ENCODE results near the gene XKR3.
"Not testable (repeated sequence)": the region's sequence is repeated elsewhere in the genome, so short reads cannot be mapped to it uniquely, and the experiment has no call there.

Gene XKR3

GRCh38 chr22:16806401-16806800, 18.8 kb downstream of the XKR3 start:
- TF ChIP-seq CTCF (conservative IDR thresholded peaks at IDR 0.05; ENCODE audit: low read depth): no peak
- ChIA-PET POLR2A (ENCODE audit: low non-redundant PET) (no interaction called here), CTCF (interaction anchor here (0.6 to 0.7 kb wide), 2 partner anchors 35 to 365 kb away, joined by 6 to 9 read pairs; no protein-coding TSS in a partner anchor)
- H3K27ac ChIP-seq: no peak overlapping the region
- no peak for DNase-seq (ENCODE audit: low spot score)

GRCh38 chr22:16804882-16805281, 20.3 kb downstream of the XKR3 start:
- POLR2A ChIA-PET (ENCODE audit: low non-redundant PET): no interaction called here
- CTCF ChIA-PET: no interaction called here
- no peak for DNase-seq (ENCODE audit: low spot score)
- H3K27ac ChIP-seq: no peak overlapping the region
- no peak for TF ChIP-seq CTCF (conservative IDR thresholded peaks at IDR 0.05; ENCODE audit: low read depth)

- ChIA-PET POLR2A (ENCODE audit: low non-redundant PET) (no interaction called here), CTCF (no interaction called here)
- H3K27ac ChIP-seq: no peak overlapping the region
- TF ChIP-seq CTCF (conservative IDR thresholded peaks at IDR 0.05; ENCODE audit: low read depth): no peak
- DNase-seq (ENCODE audit: low spot score): no peak
Measured at GRCh38 chr22:16803255-16803917, 21.8 kb downstream of the XKR3 start.

GRCh38 chr22:16801571-16801970, 23.6 kb downstream of the XKR3 start:
- H3K27ac ChIP-seq: no peak overlapping the region
- DNase-seq (ENCODE audit: low spot score): no peak
- POLR2A ChIA-PET (ENCODE audit: low non-redundant PET): no interaction called here
- CTCF ChIA-PET: no interaction called here
- TF ChIP-seq CTCF (conservative IDR thresholded peaks at IDR 0.05; ENCODE audit: low read depth): no peak

- DNase-seq (ENCODE audit: low spot score): no peak
- ChIA-PET POLR2A (ENCODE audit: low non-redundant PET) (no interaction called here), CTCF (no interaction called here)
- no peak for TF ChIP-seq CTCF (conservative IDR thresholded peaks at IDR 0.05; ENCODE audit: low read depth)
- H3K27ac ChIP-seq: no peak overlapping the region
Measured at GRCh38 chr22:16801088-16801487, 24.1 kb downstream of the XKR3 start.

GRCh38 chr22:16800358-16800757, 24.9 kb downstream of the XKR3 start:
- POLR2A ChIA-PET (ENCODE audit: low non-redundant PET): no interaction called here
- CTCF ChIA-PET: no interaction called here
- H3K27ac ChIP-seq: no peak overlapping the region
- no peak for TF ChIP-seq CTCF (conservative IDR thresholded peaks at IDR 0.05; ENCODE audit: low read depth)
- no peak for DNase-seq (ENCODE audit: low spot score)

GRCh38 chr22:16795504-16795903, 29.7 kb downstream of the XKR3 start:
- H3K27ac ChIP-seq; POLR2A ChIA-PET (ENCODE audit: low non-redundant PET); DNase-seq (ENCODE audit: low spot score): not testable (repeated sequence)
- CTCF ChIA-PET: interaction anchor here (0.6 kb wide), 1 partner anchor 26 kb away, joined by 3 read pairs; no protein-coding TSS in a partner anchor
